ENCODE results near the gene ZMAT1.
"Not testable (repeated sequence)": the region's sequence is repeated elsewhere in the genome, so short reads cannot be mapped to it uniquely, and the experiment has no call there.

The ZMAT1 gene

GRCh38 chrX:101931488-101932248, at the start of gene ZMAT1:
Gene ZMAT1 (minus strand): TSS chrX:101932027. CDS start chrX:101932008, 19 bp downstream.
- DNase-seq (ENCODE audit: low read depth) = peak; percentile 79

GRCh38 chrX:101977106-101977505, 45.3 kb upstream of the ZMAT1 start:
- DNase-seq (ENCODE audit: low read depth) = no peak

GRCh38 chrX:101973066-101973465, 41.2 kb upstream of the ZMAT1 start:
- DNase-seq (ENCODE audit: low read depth) = no peak

DNA sequence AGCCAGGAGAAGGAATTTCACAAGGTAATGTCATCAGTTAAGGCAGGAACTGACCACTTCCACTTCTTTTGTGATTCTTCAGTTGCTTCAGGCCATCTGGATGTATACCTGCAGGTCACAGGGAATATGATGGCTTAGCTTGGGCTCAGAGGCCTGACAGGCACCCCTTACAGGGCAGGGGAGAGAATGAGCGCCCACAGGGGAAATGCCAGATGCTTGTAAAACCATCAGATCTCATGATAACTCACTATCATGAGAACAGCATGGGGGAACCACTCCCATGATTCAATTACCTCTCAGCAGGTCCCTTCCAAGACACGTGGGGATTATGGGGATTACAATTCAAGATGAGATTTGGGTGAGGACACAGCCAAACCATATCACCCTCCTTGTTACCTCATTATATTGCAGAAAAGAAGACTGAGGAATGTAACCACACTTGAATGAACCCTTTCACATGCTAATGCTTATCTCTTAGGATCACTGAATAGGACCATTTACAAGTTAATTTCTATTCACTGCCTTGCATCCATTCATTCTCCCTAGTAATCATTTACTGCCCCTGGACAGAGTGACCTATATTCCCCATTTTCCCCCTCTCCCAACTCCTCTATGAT, 33.2 kb upstream of the ZMAT1 start:
- DNase-seq (ENCODE audit: low read depth) = not testable (repeated sequence)

DNA sequence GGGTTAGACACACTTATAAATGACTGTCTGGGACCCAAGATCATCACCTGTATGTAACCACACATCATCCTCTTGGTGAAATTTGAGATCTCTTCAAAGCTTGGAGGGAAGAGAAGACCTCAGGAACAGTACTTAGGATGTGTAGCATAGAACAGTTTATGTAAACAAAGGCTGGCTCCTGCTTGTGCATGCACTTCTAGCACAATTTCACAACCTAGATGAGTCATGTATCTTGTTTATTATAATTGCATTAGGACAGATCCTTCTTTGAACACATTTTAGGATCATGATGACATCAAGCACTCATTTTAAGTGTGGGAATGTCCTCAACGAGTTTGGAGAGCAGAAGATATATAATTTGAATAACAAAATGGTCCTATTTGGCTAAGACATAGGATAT, 26.3 kb upstream of the ZMAT1 start:
- peak; percentile 51 for DNase-seq (ENCODE audit: low read depth)

DNA sequence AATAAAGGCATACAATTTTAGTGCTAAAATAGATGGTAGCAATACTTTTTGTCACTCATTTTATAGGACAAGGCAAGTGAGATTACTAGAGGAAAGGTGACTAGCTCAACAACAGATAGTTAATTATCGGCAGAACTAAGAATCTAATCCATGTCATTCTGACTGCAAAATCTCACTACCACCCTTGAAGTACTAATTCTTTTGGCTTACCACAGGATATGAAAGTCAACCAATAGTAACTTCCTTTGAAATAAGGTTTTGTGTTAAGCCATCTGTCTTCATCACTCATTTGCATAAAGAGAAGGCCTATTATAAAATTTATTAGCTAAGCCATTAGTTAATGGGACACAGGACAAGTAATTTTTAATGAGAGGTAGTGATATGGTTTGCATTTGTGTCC, 25.3 kb upstream of the ZMAT1 start:
- DNase-seq (ENCODE audit: low read depth) = no peak

- DNase-seq (ENCODE audit: low read depth) = no peak
Measured at GRCh38 chrX:101956556-101956955, 24.7 kb upstream of the ZMAT1 start.

DNA sequence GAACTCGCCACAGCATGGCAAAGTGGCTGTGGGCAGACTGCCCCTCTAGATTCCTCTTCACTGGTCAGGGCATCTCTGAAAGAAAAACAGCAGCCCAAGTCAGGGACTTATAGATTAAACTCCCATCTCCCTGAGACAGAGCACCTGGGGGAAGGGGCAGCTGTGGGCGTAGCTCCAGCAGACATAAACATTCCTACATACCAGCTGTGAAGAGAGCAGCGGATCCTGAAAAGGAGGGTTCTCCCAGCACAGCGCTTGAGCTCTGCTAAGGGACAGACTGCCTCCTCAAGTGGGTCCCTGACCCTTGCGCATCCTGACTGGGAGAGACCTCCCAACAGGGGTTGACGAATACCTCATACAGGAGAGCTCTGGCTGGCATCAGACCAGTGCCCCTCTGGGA, 18.8 kb upstream of the ZMAT1 start:
- no peak for DNase-seq (ENCODE audit: low read depth)

DNA sequence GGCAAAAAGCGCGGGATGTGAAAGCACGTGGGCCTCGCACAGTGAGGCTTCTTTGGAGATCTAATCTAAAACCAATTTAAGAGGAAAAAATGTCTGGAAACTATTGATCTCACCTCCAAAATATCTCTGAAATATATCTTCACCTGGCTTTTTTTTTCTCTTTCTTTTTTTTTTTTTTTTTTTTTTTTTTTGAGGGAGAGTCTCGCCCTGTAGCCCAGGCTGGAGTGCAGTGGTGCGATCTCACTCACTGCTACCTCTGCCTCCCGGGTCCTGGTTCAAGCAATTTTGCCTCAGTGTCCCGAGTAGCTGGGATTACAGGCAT, 383 bp upstream of the ZMAT1 start:
- DNase-seq (ENCODE audit: low read depth) = no peak

DNA sequence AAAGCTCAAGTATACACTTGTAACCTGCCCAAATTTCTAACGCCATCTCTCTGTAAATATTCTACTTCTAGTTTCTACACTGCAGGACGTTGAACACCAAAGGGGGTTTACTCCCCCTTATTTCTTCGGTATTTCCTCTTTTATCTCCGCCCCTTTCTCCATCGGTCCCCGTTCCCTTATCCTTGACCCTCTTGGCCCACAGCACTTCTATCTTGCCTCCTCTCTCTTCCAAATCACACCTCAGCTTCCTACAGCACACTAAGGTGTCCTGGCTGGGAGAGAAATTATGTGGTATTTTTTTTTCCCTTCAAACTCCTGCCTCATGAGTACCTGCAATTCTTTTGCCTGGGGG, 715 bp downstream of the ZMAT1 start:
- no peak for DNase-seq (ENCODE audit: low read depth)

DNA sequence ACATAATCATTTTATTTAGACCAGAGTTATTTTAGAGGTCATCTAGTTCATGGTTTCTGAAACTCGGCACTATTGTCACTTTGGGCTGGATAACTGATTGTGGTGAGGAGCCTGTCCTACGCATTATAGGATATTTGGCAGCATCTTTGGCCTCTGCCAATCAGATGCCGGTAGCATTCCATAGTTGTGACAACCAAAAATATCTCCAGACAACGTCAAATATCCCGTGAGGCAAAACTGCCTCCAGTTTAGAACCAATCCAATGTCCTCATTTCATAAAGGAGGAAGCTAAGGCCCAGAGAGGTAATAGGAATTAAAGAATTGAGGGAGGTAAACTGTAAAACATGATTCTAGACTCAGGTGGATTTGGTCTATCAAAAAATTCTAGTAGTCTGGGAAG, 6.1 kb downstream of the ZMAT1 start:
- DNase-seq (ENCODE audit: low read depth) = no peak

DNA sequence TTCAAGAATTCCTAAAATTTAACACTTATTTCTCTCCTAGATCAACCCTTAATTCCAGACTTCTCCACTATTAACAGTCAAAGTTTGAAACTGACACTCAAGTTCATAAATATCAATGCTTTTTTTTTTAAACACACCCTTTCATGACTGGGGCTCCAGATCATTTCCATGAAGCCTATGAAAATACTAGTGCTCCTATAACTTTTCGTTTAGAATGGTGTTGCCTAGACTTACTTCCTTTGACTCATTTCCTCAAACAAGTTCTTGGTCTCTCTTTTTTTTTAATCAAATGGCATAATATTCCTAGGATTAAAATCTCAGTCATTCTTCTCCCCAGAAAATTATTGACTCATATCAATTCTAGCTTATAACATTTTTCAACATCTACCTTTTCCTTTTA, 13.1 kb downstream of the ZMAT1 start:
- DNase-seq (ENCODE audit: low read depth) = no peak

DNA sequence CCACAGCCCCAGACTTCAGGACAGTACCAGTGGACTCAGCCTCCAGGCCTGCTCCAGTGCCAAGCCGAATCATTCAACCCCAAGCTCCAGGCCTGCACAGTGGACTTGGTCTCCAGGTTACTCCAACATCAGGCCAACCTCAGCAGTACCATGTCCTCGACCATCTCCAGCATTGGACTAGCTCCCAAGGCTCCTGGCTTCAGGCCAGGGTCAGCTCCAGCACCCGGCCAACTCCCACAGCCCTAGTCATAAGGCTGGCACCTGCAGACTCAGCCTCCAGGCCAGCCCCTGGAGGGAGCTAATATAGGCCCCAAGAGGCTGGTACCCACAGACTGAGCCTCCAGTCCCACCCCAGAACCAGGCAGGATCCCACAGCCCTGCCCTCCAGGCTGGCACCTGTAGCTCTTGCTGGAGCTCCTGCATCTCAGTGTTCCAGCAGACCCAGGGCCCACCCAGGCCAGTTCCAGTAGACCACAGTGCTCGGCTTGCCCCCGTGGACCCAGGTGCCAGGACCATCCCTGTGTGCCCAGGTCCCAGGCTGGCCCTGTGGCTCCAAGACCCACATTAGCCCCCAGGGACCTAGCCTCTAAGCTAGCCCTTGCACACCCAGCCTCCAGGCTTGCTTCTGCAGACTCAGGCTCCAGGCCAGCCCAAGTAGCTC, 25.6 kb downstream of the ZMAT1 start:
- no peak for DNase-seq (ENCODE audit: low read depth)

GRCh38 chrX:101904996-101905395, 26.8 kb downstream of the ZMAT1 start:
- no peak for DNase-seq (ENCODE audit: low read depth)
